OCI-LY7 (cell line): Measurements from ENCODE around the gene SIGLEC7. TPM values are rescaled to one million over a fixed set of nuclear protein-coding genes. Genes with fewer than 3 reads are reported as not detected.
A peak's percentile ranks its signal among the peaks of the same experiment; 100 is the strongest.

Experiments
- BruUV-seq: library from RNA; stranded (reverse); fragments of 400-500 nt; replicated peaks from 2 replicates; lab custom pipeline; 2021; lab: Mats Ljungman, UMichigan
- CTCF ChIA-PET: fragments of 300-600 bp; sonication (Branson Sonifier 250); formaldehyde crosslinking; loops from one replicate; lab custom pipeline; 2022; ENCODE audit warnings: antibody characterized with exemption; ENCODE audit not compliant: unreplicated experiment; lab: Charles Lee
- POLR2A ChIA-PET: fragments of 300-600 bp; sonication (Branson Sonifier 250); formaldehyde crosslinking; loops from one replicate; lab custom pipeline; 2022; ENCODE audit warnings: antibody characterized with exemption; lab: Charles Lee
- DNase-seq: peaks from one replicate; pipeline ENCODE4 v3.0.0-alpha.2; 2015; ENCODE audit warnings: low spot score
- H2AFZ ChIP-seq: fragments of 200-600 bp; sonication (generic), shearing (Covaris generic); 2 replicates; pipeline ENCODE4 v1.6.1; 2014; ENCODE audit warnings: mild to moderate bottlenecking, antibody characterized with exemption, low read length, moderate library complexity
- H3K27ac ChIP-seq: fragments of 200-600 bp; sonication (generic); 2 replicates; pipeline ENCODE4 v1.5.1; 2014; ENCODE audit warnings: mixed run types, low read depth, mild to moderate bottlenecking, moderate library complexity, low read length, inconsistent platforms; ENCODE audit not compliant: poor library complexity, severe bottlenecking
- H3K36me3 ChIP-seq: fragments of 200-600 bp; sonication (generic); 2 replicates; pipeline ENCODE4 v1.6.1; 2014; ENCODE audit warnings: mild to moderate bottlenecking, antibody characterized with exemption, low read length, moderate library complexity, mixed read lengths; ENCODE audit not compliant: insufficient read depth
- H3K4me1 ChIP-seq: fragments of 200-600 bp; sonication (generic); 2 replicates; pipeline ENCODE4 v1.5.1; 2014; ENCODE audit warnings: mild to moderate bottlenecking, low read length; ENCODE audit not compliant: insufficient read depth, poor library complexity, severe bottlenecking
- H3K4me2 ChIP-seq: fragments of 200-600 bp; sonication (generic); 2 replicates; pipeline ENCODE4 v1.6.1; 2014; ENCODE audit warnings: mild to moderate bottlenecking, low read length
- H3K4me3 ChIP-seq: fragments of 200-600 bp; sonication (generic); 2 replicates; pipeline ENCODE4 v1.5.1; 2014; ENCODE audit warnings: mild to moderate bottlenecking, low read depth, low read length; ENCODE audit not compliant: poor library complexity, severe bottlenecking
- H3K79me2 ChIP-seq: fragments of 200-600 bp; sonication (generic); 2 replicates; pipeline ENCODE4 v1.6.1; 2016; ENCODE audit warnings: low read depth, mild to moderate bottlenecking, low read length, moderate library complexity, mixed read lengths; ENCODE audit not compliant: insufficient read depth
- H3K9me2 ChIP-seq: fragments of 200-600 bp; sonication (generic); 2 replicates; pipeline ENCODE4 v1.6.1; 2016; ENCODE audit warnings: mild to moderate bottlenecking, low read length, mixed read lengths; ENCODE audit not compliant: insufficient read depth
- H3K9me3 ChIP-seq: fragments of 200-600 bp; sonication (generic); 2 replicates; pipeline ENCODE4 v1.6.1; 2014; ENCODE audit warnings: mild to moderate bottlenecking, mixed run types, low read length, mixed read lengths
- H4K20me1 ChIP-seq: fragments of 200-600 bp; sonication (generic); 2 replicates; pipeline ENCODE4 v1.6.1; 2014; ENCODE audit warnings: mild to moderate bottlenecking, antibody characterized with exemption, low read length, moderate library complexity, mixed read lengths; ENCODE audit not compliant: insufficient read depth
- EZH2phosphoT487 ChIP-seq: fragments of 200-600 bp; sonication (generic); IDR thresholded peaks from 2 replicates; pipeline ENCODE4 v1.6.1; 2018; ENCODE audit warnings: low read depth, borderline replicate concordance, mild to moderate bottlenecking, mixed run types, antibody characterized with exemption, low read length, moderate library complexity, mixed read lengths
- intact Hi-C: fragments of 100-400 bp; cut with micrococcal nuclease; formaldehyde crosslinking; loops from one replicate; pipeline ENCODE4 v1.10.0; 2022; ENCODE audit not compliant: unreplicated experiment
- total RNA-seq, 2 experiments: library from RNA; depleted of rRNA in 1 of 2; stranded (reverse); fragments of >200 nt in 1 of 2; shearing (Covaris generic) in 1 of 2; gene quantifications; 2 replicates each; pipeline ENCODE4 v1.2.3, GENCODE V29; 2014 to 2022
- TF ChIP-seq, protein P1 (sequence below): fragments of 200-600 bp; sonication (generic); conservative IDR thresholded peaks from 2 replicates; pipeline ENCODE4 v1.5.1; 2014; ENCODE audit warnings: mild to moderate bottlenecking, antibody characterized with exemption, low read length, moderate library complexity, mixed read lengths

SIGLEC7 gene
- total RNA-seq, 2 experiments from 2014 or later = not detected

DNA sequence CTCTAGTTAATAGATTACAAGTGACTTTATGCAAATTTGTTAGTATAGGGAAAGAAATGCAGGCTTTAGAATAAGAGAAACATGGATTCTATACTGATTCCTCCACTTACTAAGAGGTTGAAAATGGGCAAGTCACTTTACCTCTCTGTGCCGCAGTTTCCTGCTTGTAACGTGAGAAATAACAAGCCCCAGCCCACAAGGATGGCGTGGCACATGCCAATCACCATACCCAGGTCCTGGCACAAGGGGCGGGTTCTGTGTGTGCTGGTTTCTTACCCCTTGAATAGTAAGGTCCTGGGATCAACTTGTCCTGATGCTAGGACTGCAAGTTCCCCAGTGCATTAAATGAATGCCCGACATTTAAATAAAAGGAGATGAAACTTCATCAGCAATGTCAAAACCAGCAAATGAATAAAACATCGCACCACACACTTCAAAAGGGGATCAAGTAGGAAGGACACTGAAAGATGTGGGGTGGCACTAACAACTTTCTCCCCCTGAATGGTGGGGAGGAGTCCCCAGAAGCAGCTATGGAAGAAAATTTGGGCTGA, 25.3 kb upstream of the SIGLEC7 start:
- Histone ChIP-seq H3K27ac (no peak overlapping the region), H3K4me1 (no peaks in the 10 kb centered on the region), H3K36me3 (no peaks in the 10 kb centered on the region), H3K9me3 (no peaks in the 10 kb centered on the region), H3K4me2 (no peak overlapping the region), H2AFZ (no peak overlapping the region), H4K20me1 (no peaks in the 10 kb centered on the region), H3K79me2 (no peaks in the 10 kb centered on the region), H3K9me2 (no peaks in the 10 kb centered on the region), H3K4me3 (no peak overlapping the region)
- BruUV-seq = no TSS peak
- CTCF ChIA-PET = no interaction called here
- POLR2A ChIA-PET = no interaction called here
- peak; percentile 55; the same call in 1 of the 2 replicates for TF ChIP-seq EZH2phosphoT487
- TF ChIP-seq, protein P1, sequence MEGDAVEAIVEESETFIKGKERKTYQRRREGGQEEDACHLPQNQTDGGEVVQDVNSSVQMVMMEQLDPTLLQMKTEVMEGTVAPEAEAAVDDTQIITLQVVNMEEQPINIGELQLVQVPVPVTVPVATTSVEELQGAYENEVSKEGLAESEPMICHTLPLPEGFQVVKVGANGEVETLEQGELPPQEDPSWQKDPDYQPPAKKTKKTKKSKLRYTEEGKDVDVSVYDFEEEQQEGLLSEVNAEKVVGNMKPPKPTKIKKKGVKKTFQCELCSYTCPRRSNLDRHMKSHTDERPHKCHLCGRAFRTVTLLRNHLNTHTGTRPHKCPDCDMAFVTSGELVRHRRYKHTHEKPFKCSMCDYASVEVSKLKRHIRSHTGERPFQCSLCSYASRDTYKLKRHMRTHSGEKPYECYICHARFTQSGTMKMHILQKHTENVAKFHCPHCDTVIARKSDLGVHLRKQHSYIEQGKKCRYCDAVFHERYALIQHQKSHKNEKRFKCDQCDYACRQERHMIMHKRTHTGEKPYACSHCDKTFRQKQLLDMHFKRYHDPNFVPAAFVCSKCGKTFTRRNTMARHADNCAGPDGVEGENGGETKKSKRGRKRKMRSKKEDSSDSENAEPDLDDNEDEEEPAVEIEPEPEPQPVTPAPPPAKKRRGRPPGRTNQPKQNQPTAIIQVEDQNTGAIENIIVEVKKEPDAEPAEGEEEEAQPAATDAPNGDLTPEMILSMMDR = no peak
- no peak for DNase-seq
- intact Hi-C loops = no loop called here

DNA sequence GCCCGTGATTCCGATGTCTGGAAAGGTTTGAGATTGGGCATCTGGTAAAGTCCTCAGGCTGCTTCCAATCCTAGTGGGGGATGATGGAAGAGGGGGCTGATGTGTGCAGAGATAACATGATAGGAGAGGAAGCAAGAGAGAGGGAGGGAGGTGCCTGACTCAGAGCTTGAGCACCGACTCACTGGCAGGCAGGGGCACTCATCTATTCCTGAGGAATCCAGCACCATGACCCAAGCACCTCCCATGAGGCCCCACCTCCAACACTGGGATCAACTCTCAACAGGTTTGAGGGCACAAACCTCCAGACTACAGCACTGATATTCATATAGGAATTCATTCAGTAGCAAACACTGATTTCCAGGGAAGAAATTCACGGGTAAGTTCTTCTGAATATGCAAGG, 23.0 kb upstream of the SIGLEC7 start:
- Histone ChIP-seq H3K36me3 (no peaks in the 10 kb centered on the region), H4K20me1 (no peaks in the 10 kb centered on the region), H3K79me2 (no peaks in the 10 kb centered on the region), H3K9me2 (no peaks in the 10 kb centered on the region), H3K9me3 (no peaks in the 10 kb centered on the region), H3K4me3 (no peak overlapping the region), H3K4me1 (peaks cover 11% of the 10 kb centered on the region), H2AFZ (no peak overlapping the region), H3K4me2 (no peak overlapping the region), H3K27ac (no peak overlapping the region)
- no peak for DNase-seq
- ChIA-PET POLR2A (no interaction called here), CTCF (no interaction called here)
- no TSS peak for BruUV-seq
- TF ChIP-seq EZH2phosphoT487 = no peak
- TF ChIP-seq, protein P1 = no peak
- intact Hi-C loops = no loop called here

DNA sequence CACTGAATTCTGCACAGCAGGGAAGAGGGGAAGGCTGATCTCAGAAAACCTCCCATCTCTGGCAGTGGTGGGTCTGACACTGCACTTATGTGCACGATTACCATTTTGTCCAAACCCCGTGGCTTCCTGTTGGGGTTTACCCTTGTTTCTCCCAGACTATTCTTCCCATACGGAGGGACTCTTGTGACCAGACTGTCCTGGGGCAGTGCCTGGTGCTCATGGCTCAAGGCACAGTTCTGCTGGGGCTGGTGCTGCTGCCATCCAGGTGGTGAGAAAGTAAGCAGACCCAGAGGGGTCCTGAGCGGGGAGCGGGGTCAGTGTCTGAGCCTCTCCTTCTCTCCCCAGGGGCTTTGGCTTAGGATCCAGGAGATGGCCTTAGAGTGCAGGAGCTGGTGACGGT, 22.5 kb upstream of the SIGLEC7 start:
- H2AFZ ChIP-seq = no peak overlapping the region
- BruUV-seq = no TSS peak
- intact Hi-C loops = no loop called here
- no peak for DNase-seq
- no peaks in the 10 kb centered on the region for H3K79me2 ChIP-seq
- H3K9me3 ChIP-seq = no peaks in the 10 kb centered on the region
- no peaks in the 10 kb centered on the region for H3K9me2 ChIP-seq
- H3K4me1 ChIP-seq = peaks cover 11% of the 10 kb centered on the region
- CTCF ChIA-PET = no interaction called here
- no peak overlapping the region for H3K27ac ChIP-seq
- no peaks in the 10 kb centered on the region for H4K20me1 ChIP-seq
- POLR2A ChIA-PET = no interaction called here
- no peak overlapping the region for H3K4me2 ChIP-seq
- no peaks in the 10 kb centered on the region for H3K36me3 ChIP-seq
- no peak overlapping the region for H3K4me3 ChIP-seq
- TF ChIP-seq, protein P1 = no peak
- TF ChIP-seq EZH2phosphoT487 = no peak
